Fibroblast of peridontal ligament (primary cell): Measurements from ENCODE around the gene CNIH2.
"Not testable (repeated sequence)": the region's sequence is repeated elsewhere in the genome, so short reads cannot be mapped to it uniquely, and the experiment has no call there.

Experiments used
- DNase-seq: peaks from one replicate; pipeline ENCODE4 v3.0.0-alpha.2; 2010; ENCODE audit errors: extremely low read depth

The CNIH2 gene

DNA sequence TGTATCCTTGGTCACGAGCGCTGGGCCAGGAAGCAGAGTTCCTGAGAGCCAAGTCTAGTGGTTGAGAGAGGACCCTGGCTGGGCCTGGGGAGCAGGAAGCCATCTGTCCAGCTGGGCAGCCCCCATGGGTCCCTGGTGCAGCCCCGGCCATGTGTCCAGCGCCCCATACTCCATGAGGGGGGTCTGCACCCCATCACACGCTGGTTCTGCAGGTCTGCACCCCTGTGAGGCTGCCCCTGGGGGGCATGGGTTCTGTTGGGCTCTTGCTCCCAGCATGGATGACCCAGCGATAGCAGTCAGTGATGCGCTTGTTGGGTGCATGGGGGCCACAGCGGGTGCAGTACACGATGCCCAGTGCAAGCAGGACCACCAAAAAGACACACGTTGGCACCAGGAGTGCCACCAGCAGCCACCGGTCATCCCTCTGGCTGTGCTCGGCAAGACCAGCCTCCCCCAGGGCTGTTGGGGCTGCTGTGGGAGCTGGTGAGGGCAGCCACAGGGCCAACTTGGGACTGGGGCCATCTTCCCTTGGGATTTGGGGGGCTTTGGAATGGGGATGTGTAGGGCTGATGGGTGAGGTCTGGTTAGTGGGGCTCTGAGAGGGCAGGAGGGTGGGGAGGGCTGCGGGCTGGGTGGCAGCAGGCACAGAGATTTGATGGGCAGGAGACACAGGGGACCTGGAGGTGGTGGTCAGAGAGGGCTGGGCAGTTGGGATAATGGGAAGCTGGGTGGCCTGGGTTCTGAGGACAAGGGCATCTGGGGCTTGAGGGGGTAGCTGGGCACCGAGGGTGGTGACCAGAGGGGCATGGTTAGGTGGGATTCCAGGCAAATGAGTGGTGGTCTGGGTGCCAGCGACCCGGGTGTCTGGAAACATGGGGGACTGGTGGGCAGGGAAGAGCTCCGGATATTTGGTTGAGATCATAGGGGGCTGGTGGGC is 36.9 kb downstream of the CNIH2 start:
- no peak for DNase-seq

DNA sequence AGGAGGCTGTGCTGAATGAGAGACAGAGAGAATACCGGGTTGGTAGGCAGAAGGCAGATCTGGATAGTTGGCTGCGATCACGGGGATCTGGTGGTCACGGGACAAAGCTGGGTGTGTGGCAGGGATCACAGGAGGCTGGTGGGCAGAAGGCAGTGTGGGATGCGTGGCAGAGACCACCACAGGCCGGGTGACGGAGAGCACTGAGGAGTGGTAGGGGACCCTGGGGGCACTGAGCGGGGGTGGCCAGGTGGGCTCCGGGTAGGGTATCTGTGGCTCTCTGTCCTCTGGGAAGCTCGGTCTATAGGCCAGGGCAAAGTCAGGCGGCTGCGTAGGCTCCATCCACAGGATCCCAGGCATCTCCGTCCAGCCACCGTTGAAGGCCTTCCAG is 37.5 kb downstream of the CNIH2 start:
- DNase-seq: no peak

DNA sequence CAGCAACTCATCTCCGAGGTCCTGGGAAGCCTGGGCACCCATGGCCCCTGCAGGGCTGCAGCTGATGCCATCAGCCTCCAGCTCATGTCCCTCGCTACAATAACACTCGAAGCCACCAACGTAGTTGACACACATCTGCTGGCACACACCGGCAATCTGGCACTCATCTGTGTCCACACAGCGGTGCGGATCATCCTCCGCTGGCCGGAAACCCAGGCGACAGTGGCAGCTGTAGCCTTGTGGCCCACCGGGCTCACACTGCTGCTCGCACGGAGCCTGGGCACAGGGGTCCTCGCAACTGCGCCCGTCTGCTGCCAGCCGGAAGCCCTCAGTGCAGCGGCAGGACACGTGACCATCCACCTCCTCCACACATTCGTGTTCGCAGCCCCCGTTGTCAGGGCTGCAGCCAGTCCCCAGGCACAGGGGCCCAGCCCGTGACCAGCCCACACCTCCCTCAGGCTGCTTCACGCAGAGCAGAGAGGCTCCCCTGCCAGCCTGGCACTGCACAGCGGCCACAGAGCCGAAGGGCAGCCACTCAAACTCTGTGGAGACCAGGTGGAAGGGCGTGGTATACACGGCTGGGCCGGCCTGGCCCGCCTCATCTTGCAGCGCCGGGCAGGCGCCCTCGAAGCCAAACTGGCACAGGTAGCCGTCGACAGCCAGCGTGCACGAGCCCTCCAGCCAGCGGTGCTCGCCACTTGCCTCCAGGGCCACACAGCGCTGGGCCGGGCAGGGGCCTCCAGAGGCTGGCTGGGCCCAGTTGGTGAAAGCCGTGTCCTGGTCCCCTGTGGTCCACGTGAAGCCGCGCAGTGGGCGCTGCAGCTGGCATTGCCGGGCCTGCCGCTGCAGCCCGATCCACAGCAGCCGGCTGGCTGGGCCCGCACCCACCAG is 38.2 kb downstream of the CNIH2 start:
- no peak for DNase-seq

DNA sequence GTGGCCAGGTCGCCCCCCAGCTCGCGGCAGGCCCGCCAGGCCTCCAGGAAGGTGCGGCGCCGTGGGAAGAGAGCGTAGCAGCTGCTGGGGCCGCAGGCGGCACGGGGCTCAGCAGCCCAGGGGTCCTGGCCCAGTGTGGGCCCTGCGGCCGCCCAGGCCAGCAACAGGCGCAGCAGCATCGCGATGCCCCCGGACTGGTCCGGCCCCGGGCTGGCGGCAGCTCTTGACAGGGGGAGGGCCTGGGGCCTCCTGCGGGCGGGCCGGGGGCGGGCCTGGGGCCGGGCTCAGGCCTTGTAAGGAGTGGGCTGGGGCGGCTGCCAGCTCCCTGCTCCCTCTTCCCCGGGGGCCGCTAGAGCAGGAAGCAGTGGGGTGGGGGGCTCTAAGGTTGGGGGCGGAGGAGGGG is 38.9 kb downstream of the CNIH2 start, which contains the start of gene CD248:
TSS of gene CD248 (minus strand) at position 196 of the 403 bp plus-strand sequence. CDS start at position 179, 17 bp downstream.
- peak; percentile 74 for DNase-seq

DNA sequence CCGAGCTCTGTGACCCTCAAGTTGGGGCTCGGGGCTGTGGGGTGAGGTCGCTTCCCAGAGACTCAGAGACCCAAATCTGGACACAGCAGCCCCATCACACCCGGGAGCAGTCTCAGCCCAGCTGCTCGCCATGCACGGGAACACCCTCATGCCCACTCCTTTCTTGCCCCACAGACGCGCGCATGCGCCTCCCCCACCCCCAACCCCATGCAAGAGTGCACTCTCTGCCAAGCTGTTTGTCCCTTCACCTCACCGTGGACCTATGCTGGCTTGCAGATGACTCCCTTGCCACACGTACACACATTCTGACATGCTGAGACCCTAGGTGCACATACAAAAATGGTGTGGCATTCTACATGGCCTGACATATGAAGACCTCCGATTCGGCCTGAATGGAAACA is 39.3 kb downstream of the CNIH2 start:
- peak; percentile 62 for DNase-seq

DNA sequence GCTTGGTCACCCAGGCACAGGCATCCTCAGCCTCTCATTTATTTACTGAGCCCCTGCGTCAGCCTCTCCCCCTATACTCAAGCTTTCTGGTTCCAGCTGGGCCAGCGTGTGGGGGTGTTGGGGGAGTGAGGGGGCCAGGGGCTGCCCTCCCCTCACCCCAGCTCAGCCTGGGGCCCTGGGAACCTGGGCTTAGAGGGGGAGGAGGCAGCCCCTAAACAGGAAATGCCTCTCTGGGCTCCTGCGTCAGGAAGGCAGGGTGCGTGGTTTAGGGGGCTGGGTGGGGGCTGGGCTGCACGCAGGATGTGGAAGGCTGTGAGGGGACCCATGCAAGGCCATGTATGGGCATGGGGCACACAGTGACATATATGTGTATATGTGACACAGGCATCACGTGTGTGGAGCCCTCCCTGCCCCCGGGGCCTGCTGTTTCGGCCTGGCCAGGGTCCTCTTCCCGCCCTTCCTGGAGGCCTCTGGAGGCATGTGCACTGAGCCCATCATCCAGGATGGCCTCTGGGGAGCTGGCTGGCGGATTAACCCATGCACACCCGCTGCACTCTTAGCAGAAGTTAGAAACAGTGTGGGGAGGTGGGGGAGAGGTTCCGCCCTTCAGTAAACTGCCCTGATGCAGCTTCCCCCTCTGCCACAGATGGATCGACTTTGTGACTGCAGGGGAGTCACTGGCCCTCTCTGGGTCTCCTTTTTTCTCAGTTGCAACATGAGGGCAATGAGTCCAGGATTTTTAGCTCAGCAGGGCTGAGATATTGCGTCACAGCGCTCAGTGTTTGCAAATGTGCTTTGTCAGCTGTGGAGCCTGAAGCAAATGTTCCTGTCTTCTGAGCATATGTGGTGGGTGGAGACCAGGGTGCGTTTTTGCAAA is 40.0 kb downstream of the CNIH2 start:
- DNase-seq: peak; percentile 94

DNA sequence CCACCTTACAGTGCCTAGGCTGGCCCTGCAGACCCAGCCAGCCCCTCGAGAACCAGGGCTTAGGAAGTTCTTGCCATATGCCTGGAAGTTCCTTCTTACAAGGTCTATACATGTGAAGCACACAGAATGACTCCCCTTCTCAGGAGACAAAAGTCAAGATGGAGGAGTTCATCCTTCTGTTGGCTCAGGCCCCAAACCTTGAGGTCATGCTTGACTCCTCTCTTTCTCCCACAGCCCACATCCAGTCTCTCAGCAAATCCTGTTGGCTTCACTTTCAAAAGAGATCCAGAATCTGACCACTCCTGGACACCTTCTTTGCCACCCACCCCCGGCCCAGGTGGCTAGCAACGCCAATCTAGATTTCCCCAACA is 40.6 kb downstream of the CNIH2 start:
- DNase-seq: no peak

DNA sequence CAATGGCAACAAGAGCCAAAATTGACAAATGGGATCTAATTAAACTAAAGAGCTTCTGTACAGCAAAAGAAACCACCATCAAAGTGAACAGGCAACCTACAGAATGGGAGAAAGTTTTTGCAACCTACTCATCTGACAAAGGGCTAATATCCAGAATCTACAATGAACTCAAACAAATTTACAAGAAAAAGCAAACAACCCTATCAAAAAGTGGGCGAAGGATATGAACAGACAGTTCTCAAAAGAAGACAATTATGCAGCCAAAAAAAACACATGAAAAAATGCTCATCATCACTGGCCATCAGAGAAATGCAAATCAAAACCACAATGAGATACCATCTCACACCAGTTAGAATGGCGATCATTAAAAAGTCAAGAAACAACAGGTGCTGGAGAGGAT is 42.3 kb downstream of the CNIH2 start:
- not testable (repeated sequence) for DNase-seq

DNA sequence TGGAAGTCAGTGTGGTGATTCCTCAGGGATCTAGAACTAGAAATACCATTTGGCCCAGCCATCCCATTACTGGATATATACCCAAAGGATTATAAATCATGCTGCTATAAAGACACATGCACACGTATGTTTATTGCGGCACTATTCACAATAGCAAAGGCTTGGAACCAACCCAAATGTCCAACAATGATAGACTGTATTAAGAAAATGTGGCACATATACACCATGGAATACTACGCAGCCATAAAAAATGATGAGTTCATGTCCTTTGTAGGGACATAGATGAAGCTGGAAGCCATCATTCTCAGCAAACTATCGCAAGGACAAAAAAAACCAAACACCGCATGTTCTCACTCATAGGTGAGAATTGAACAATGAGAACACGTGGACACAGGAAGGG is 42.8 kb downstream of the CNIH2 start:
- DNase-seq: not testable (repeated sequence)

DNA sequence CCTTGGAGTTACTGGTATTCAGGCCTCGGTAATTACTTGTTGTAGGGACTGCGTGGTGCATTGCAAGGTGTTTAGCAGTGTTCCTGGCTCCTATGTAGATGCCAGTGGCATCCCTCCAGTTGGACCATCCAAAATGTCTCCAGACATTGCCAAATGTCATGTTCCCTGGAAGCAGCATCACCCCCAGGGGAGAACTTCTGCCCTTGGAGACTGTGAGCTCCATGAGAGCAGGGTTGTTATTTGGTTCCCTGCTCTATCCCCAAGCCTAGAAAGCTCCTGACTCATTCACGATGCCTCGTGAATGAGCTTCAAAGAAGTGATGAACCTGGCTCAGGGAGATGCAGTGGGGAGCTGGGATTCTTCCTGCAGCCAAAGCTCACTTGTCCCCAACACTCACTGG is 43.6 kb downstream of the CNIH2 start:
- no peak for DNase-seq

DNA sequence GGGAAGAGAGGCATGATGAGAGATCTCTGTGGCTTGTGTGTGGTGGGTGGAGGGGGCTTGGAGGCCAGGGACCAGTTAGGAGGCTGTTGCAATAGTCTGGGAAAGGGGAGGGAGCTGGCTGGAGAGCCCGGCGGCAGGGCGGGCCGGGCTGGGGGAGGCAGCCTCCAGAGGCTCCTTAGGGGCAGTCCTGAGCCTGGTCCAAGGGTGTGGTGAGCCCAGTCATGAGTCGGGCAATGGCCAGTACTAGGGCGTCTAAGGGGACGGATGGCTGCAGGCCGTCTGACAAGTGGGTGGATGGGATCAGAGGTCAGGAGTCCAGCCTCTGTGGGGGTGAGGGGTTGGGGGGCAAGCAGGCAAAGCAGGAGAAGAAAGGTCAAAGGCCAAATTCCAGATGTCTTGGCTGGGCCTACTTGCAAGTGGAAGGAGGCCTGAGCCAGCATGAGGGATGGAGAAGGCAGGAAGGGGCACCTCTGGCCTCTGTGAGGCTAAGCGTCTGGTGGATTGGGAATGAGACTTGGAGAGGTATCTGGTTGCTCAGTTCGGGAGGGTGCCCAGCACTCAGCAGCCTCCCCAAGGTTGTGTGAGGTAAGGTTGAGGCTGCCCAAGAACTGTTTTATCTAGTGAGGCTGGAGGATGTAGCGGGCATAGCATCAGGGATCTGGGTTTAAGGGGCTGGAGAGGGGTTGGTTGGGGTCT is 44.9 kb downstream of the CNIH2 start:
- peak; percentile 67 for DNase-seq

DNA sequence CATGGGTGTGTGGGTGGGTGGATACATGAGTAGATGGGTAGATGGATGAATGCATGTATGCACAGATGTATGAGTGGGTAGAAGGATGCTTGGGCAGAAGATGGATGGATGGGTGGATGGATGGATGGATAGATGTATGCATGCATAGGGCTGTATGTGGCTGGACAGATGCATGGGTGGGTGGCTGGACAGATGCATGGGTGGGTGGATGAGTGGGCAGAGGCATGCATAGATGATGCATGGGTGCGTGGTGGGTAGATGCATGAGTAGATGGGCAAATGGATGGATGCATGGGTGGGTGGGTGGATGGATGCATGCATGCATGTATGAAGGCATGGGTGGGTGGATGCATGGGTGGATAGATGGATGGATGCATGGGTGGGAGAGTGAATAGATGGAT is 45.7 kb downstream of the CNIH2 start:
- DNase-seq: no peak

DNA sequence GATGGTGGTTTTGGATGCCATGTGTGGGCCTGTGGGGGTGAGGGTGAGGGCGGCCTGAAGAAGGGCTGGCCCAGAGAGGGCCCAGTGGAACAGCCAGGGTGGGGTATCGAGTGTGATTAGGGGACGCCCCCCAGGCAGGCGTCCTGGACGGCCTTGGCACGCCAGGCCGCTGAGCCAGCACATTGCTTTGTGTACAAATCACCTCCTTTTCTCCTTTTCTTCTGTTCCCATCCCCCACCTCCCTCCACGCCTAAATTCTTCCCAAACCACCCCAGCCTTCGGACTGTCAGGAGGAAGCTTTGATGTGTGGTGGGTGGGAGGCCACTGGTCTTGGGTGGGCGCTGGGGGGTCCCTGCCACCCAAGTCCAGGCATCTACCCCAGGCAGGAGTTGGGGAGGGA is 46.7 kb downstream of the CNIH2 start:
- peak; percentile 36 for DNase-seq

DNA sequence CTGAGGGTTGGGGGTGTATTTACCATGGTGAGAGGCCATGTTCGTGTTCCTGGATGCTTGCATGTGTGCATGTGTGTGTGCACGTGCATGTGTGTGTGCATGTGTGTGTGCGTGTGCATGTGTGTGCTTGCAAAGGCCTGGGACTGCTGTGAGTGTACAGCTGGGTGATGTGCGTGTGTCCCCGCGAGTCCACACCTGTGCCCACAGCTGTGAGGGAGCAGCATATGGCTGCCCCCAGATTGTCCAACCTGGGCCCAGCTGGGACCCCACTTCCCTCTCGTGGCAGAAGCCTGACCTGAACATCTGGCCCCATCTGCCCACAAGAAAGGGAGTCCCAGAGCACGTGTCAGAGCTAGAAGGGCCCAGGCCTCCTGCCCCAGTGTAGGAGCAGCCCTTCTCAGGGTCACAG is 47.3 kb downstream of the CNIH2 start:
- no peak for DNase-seq

DNA sequence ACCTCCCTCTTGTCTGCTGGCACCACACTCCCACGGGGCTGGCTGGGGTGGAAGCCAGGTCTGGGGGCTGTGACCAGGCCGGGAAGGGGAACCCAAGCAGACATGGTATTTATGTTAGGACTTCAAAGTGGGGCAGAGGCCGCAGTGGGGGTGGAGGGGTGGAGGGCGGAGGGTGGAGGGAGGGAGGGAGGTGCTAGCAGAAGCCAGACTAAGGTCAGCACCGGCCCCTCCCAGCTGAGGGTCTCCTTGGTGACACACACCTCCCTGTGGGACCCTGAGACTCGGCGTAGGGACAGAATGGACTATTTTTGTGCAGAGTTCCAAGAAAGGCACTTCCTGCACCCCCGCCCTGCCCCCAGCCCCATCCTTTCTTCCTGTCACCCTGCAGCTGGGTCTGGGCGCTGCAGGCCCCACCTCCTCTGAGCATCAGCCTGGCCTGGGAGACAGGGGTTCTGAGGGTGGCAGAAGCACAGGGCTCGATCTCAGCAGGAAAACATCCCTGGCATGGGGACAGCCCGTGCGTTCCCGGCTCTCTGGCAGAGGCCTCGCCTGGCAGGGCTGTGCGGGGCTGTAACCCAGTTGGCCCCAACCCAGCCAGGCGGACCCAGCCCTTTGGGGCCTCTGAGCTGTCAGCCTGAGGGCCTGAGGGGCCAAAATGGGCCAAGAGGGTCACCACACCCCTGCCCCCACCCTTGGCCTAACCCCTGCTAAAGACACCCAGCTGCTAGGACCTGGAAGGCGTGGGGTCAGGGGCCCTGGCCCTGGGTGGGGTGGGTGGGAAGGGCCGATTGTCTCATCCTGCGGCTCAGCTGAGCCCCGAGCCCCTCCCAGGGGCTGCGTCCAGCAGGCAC is 48.5 kb downstream of the CNIH2 start:
- peak; percentile 41 for DNase-seq

DNA sequence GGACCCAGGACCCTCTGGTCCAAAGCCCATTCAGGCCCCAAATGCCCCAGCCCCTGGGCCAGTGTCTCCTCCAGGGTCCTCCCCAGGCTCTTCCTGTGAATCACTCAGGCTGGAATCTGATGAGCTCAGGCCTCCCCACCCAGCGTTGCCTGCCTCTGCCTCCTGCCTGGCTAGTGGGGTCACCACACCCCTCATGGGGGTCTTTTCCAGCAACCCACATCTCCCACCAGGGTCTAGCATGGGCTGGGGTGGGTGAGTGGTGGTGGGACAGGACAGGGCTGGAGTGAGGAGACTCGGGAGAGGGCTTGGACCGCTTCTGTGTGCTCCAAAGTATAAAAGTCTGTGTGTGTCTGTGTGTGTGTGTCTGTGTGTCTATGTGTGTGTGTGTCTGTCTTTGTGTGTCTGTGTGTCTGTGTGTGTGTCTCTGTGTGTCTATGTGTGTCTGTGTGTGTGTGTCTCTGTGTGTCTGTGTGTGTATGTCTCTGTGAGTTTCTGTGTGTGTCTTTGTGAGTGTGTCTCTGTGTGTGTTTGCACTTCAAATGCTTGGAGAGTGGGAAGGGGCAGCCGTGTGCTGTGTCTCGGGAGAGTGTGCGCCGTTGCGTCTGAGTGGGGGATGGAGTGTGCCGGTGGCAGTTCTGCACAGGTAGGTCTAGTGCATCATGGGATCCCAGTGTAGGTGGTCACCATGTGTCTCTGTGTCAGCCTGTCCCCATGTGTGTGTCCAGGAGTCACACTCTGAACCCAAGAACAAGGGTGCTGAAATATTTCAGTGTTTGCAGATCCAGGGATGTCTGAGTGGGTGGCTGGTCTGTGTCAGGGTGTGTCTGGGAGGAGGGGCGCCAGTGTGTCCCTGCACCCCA is 49.4 kb downstream of the CNIH2 start:
- DNase-seq: peak; percentile 51

DNA sequence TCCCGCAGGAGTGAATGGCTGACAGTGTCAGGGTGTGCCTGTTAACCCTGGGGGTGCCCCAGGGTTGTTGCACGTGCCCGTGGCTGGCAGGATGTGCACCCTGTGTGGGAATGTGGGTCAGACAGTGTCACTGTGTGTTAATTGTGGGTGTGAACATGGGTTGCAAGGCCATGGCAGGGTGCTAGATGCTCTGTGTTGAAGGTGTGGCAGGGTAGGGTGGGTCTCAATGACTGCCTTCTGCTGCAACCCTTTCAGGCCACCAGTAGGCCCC is 50.0 kb downstream of the CNIH2 start:
- DNase-seq: no peak

DNA sequence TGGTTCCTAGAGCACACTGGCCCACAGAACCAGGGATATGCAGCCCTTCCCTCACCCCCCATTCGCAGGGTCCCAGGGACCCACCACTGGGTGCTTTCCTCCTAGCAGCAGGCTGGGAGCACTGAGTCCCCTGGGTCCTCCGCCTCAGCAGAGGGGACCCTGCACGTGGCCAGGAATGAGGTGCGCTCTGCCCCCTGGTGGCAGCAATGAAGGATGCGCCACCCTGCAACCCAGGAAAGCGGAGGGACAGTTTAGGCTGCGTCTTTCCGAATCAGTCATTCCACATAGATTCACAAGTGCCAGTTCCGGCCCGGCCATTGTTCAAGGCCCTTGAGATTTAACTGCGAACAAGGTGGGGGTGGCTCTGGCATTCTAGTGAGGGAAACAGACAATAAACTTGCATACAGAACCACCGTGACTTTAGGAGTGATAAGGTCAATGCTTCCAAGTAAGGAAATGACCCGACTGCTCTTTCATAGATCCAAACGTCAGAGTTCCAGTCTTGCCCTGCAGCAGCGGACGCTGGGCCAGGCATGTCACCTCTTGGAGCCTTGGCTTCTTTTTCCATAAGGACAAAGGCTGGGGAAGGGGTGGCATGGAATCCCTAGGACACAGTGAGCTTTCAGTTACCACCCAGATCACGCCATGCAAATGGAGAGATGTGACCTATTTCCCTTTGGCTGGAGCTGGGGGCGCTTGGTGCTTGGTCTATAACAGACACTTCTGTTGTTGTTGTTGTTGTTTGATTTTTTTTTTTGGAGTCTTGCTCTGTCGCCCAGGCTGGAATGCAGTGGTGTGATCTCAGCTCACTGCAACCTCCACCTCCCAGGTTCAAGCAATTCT is 50.5 kb downstream of the CNIH2 start:
- peak; percentile 69 for DNase-seq
